Esophagus muscularis mucosa (tissue), 4 donors: ENCODE measurements around the gene NFAT5.

Source experiments
- CTCF ChIP-seq, 3 experiments: fragments of 200-600 bp in 2 of 3; fragments of 450-650 bp in 1 of 3; sonication (generic) in 2 of 3; IDR thresholded peaks; one replicate each; pipeline ENCODE4 v1.5.1; 2017 to 2019; ENCODE audit warnings: antibody characterized with exemption in 3 of 3, mild to moderate bottlenecking in 2 of 3, moderate library complexity in 1 of 3
- EP300 ChIP-seq: sonication (generic); formaldehyde crosslinking; IDR thresholded peaks from one replicate; pipeline ENCODE4 v1.6.1; 2017; ENCODE audit warnings: antibody characterized with exemption
- POLR2A ChIP-seq: fragments of 450-650 bp; IDR thresholded peaks from one replicate; pipeline ENCODE4 v1.6.1; 2017; ENCODE audit warnings: antibody characterized with exemption, moderate library complexity, mild to moderate bottlenecking, low read depth

GRCh38 chr16:69703638-69704037 is 137.9 kb downstream of the NFAT5 start:
- TF ChIP-seq CTCF (IDR thresholded peaks at IDR 0.05) = no peak
- TF ChIP-seq EP300 = no peak
- no peak for TF ChIP-seq POLR2A
